PC-9 (cell line): ENCODE results near the gene MFSD6. TPM values are rescaled to one million over a fixed set of nuclear protein-coding genes. Genes with fewer than 3 reads are reported as not detected.

Experiments used
- BruUV-seq: library from RNA; stranded (reverse); fragments of 400-500 nt; replicated peaks from 2 replicates; lab custom pipeline; 2021; lab: Mats Ljungman, UMichigan
- CTCF ChIA-PET: fragments of 300-600 bp; sonication (Branson Sonifier 250); formaldehyde crosslinking; loops from one replicate; lab custom pipeline; 2022; ENCODE audit warnings: antibody characterized with exemption; lab: Charles Lee
- POLR2A ChIA-PET: fragments of 300-600 bp; sonication (Branson Sonifier 250); formaldehyde crosslinking; loops from one replicate; lab custom pipeline; 2022; ENCODE audit warnings: antibody characterized with exemption; ENCODE audit not compliant: unreplicated experiment; lab: Charles Lee
- DNase-seq, 2 experiments: peaks; one replicate each; pipeline versions ENCODE4 v3.0.0 to v3.0.0-alpha.2; 2015 to 2022; ENCODE audit warnings: mixed read lengths in 1 of 2
- H2AFZ ChIP-seq: fragments of 200-600 bp; sonication (generic); 2 replicates; pipeline ENCODE4 v1.8.1; 2017; ENCODE audit warnings: antibody characterized with exemption
- H3F3A ChIP-seq: fragments of 200-600 bp; sonication (generic); 2 replicates; pipeline ENCODE4 v1.8.1; 2017; ENCODE audit warnings: antibody characterized with exemption, mild to moderate bottlenecking, low read depth; ENCODE audit not compliant: insufficient read depth
- H3K27ac ChIP-seq: fragments of 200-600 bp; sonication (generic); 2 replicates; pipeline ENCODE4 v1.6.1; 2016; ENCODE audit warnings: mixed run types
- H3K27me3 ChIP-seq: fragments of 200-600 bp; sonication (generic); 2 replicates; pipeline ENCODE4 v1.6.1; 2016; ENCODE audit warnings: low read depth, mixed run types; ENCODE audit not compliant: insufficient read depth
- H3K36me3 ChIP-seq: fragments of 200-600 bp; sonication (generic); 2 replicates; pipeline ENCODE4 v1.6.1; 2016; ENCODE audit warnings: low read depth, mixed run types
- H3K4me1 ChIP-seq: fragments of 200-600 bp; sonication (generic); replicated peaks from 2 replicates; pipeline ENCODE4 v1.6.1; 2016; ENCODE audit warnings: mixed run types; ENCODE audit not compliant: insufficient read depth
- H3K4me2 ChIP-seq: fragments of 200-600 bp; sonication (generic); 2 replicates; pipeline ENCODE4 v1.6.1; 2017; ENCODE audit warnings: mixed run types
- H3K4me3 ChIP-seq: fragments of 200-600 bp; sonication (generic); 2 replicates; pipeline ENCODE4 v1.6.1; 2016; ENCODE audit warnings: mixed run types
- H3K79me2 ChIP-seq: fragments of 200-600 bp; sonication (generic); 2 replicates; pipeline ENCODE4 v1.6.1; 2017; ENCODE audit warnings: low read depth, mixed run types
- H3K9me2 ChIP-seq: fragments of 200-600 bp; sonication (generic); 2 replicates; pipeline ENCODE4 v1.8.1; 2017; ENCODE audit warnings: mild to moderate bottlenecking; ENCODE audit not compliant: insufficient read depth
- H3K9me3 ChIP-seq: fragments of 200-600 bp; sonication (generic); 2 replicates; pipeline ENCODE4 v1.8.1; 2016; ENCODE audit warnings: low read depth; ENCODE audit not compliant: insufficient read depth
- H4K20me1 ChIP-seq: fragments of 200-600 bp; sonication (generic); 2 replicates; pipeline ENCODE4 v1.8.1; 2017; ENCODE audit not compliant: insufficient read depth
- EZH2 ChIP-seq: fragments of 200-600 bp; sonication (generic); IDR thresholded peaks from 2 replicates; pipeline ENCODE4 v1.8.0; 2017; ENCODE audit warnings: antibody characterized with exemption, low read depth
- intact Hi-C: fragments of 100-400 bp; cut with micrococcal nuclease; formaldehyde crosslinking; loops from one replicate; pipeline ENCODE4 v1.10.0; 2022; ENCODE audit not compliant: unreplicated experiment
- total RNA-seq: library from RNA; stranded (reverse); gene quantifications from 2 replicates; pipeline ENCODE4 v1.2.3, GENCODE V29; 2021
- TF ChIP-seq, protein P1 (sequence below): fragments of 200-600 bp; sonication (generic); conservative IDR thresholded peaks from 2 replicates; pipeline ENCODE4 v1.6.1; 2017; ENCODE audit warnings: mixed run types, antibody characterized with exemption, mild to moderate bottlenecking, moderate library complexity

The MFSD6 gene
- total RNA-seq, 1 experiment from 2014 or later: 15.6 TPM

DNA sequence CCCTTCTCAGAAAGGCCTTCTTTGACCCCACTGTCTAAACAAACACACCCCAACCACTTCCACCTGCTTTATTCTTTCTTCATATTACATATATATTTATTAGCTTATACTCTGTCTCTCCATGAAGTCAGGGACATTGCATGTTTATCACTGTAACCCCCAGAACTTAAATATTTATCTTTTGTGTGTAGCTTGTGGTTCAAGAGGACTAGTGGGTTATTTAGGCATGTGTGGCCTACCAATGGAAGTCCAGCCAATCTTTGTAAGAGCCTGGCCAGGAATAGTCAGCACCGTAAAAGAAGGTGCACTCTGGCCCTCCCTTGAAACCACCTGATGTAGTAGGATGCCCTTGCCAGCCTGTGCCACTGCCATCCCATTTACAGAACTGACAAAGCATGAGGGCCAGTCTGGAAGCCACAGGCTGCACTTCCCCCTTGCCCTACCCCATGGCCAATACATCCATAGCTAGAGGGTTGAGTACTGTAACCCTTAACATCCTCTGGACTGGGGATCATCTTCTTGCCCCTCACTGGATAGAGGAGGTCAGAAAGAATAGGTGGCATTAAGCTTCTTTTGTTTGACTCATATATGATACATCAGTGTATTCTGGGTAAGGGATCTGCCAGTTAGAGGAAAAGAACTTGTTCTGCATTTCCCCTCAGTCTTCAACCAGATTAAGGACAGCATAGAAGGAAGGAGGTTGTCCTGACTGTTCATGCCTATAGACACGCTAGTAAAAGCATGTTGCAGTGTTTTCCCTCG lies 121.5 kb downstream of the MFSD6 start:
- no TSS peak for BruUV-seq
- no peak overlapping the region for H2AFZ ChIP-seq
- no peaks in the 10 kb centered on the region for H4K20me1 ChIP-seq
- no peaks in the 10 kb centered on the region for H3K9me3 ChIP-seq
- TF ChIP-seq, protein P1, sequence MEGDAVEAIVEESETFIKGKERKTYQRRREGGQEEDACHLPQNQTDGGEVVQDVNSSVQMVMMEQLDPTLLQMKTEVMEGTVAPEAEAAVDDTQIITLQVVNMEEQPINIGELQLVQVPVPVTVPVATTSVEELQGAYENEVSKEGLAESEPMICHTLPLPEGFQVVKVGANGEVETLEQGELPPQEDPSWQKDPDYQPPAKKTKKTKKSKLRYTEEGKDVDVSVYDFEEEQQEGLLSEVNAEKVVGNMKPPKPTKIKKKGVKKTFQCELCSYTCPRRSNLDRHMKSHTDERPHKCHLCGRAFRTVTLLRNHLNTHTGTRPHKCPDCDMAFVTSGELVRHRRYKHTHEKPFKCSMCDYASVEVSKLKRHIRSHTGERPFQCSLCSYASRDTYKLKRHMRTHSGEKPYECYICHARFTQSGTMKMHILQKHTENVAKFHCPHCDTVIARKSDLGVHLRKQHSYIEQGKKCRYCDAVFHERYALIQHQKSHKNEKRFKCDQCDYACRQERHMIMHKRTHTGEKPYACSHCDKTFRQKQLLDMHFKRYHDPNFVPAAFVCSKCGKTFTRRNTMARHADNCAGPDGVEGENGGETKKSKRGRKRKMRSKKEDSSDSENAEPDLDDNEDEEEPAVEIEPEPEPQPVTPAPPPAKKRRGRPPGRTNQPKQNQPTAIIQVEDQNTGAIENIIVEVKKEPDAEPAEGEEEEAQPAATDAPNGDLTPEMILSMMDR: no peak
- no peak for TF ChIP-seq EZH2
- no peaks in the 10 kb centered on the region for H3K36me3 ChIP-seq
- DNase-seq: no peak
- H3K27ac ChIP-seq: no peak overlapping the region
- no peak overlapping the region for H3K4me3 ChIP-seq
- H3F3A ChIP-seq: no peaks in the 10 kb centered on the region
- ChIA-PET CTCF (no interaction called here), POLR2A (interaction anchor here (0.6 kb wide), 1 partner anchor 672 kb away, joined by 9 read pairs; no protein-coding TSS in a partner anchor)
- no peaks in the 10 kb centered on the region for H3K27me3 ChIP-seq
- no peaks in the 10 kb centered on the region for H3K79me2 ChIP-seq
- peaks cover 24% of the 10 kb centered on the region for H3K4me1 ChIP-seq
- no peaks in the 10 kb centered on the region for H3K9me2 ChIP-seq
- H3K4me2 ChIP-seq: no peak overlapping the region
- intact Hi-C loops: loop anchor here (10.0 kb wide), 1 partner anchor 115 kb away; the partner anchor contains the start of gene NAB1

DNA sequence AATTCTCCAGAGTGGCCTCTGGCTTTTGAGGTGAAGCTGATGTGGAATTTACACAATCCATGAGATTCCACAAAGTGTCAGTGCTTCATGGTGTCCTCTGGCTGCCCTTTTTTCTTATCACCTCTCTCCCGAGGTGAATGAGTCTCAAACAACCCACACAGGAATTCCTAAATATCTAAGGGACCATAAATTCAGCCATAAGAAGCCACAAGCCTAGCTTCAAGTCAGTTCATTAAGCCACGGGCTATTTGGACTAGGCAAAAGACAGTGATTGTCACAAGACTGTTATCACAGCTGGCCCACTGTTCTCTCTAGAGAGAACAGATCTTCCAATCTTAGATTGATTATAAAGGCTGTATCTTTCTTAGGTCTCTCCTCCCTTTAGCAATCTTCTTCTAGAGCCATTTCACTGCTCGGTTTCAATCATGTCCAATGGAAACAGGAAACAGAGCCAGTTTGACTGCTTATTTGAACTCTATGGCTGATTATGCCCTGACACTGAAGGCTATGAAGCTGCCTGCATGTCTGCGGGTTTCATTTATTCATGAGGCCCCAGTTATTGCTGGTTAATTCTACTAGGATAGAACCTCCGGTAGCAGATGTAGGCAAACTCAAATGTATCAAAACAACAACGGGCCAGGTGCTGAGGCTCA lies 122.2 kb downstream of the MFSD6 start:
- no peaks in the 10 kb centered on the region for H3K27me3 ChIP-seq
- BruUV-seq: no TSS peak
- H4K20me1 ChIP-seq: no peaks in the 10 kb centered on the region
- H3K4me3 ChIP-seq: no peak overlapping the region
- H3K9me2 ChIP-seq: no peaks in the 10 kb centered on the region
- no peak overlapping the region for H3K27ac ChIP-seq
- no peaks in the 10 kb centered on the region for H3F3A ChIP-seq
- TF ChIP-seq, protein P1: no peak
- no peak for TF ChIP-seq EZH2
- no peaks in the 10 kb centered on the region for H3K9me3 ChIP-seq
- H2AFZ ChIP-seq: no peak overlapping the region
- ChIA-PET CTCF (no interaction called here), POLR2A (interaction anchor here (0.7 kb wide), 1 partner anchor 50 kb away, joined by 3 read pairs; no protein-coding TSS in a partner anchor)
- no peak overlapping the region for H3K4me2 ChIP-seq
- DNase-seq: no peak
- H3K79me2 ChIP-seq: 0 out of 2 replicates have a peak, but pooled peaks cover under 1% of the 10 kb centered on the region
- H3K4me1 ChIP-seq: peaks cover 24% of the 10 kb centered on the region
- no peaks in the 10 kb centered on the region for H3K36me3 ChIP-seq
- intact Hi-C loops: loop anchor here (10.0 kb wide), 1 partner anchor 114 kb away; the partner anchor contains the start of gene NAB1

DNA sequence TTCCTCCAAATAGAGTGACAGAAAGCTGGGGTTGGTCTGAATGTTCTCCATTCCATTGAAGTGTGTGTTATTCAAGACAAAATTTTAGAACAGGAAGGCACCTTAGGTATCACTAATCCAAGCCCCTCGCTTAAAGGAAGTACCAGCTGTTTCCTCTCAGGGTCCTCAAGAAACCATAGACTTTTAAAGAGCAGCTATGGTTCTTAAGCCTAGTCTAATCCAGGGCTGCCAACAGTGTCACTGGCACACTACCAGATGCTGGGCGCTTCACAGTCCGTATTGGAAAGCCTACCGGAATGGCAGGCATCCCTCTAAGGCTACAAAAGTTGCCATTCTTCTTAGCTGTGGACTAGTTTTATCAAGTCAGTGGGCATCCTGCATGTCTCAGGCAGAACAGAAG lies 124.4 kb downstream of the MFSD6 start:
- Histone ChIP-seq H3K4me1 (peaks cover 17% of the 10 kb centered on the region), H3K9me2 (no peaks in the 10 kb centered on the region), H3K27ac (no peak overlapping the region), H3K27me3 (no peaks in the 10 kb centered on the region), H4K20me1 (no peaks in the 10 kb centered on the region), H3F3A (no peaks in the 10 kb centered on the region), H3K4me3 (no peak overlapping the region), H2AFZ (no peak overlapping the region), H3K79me2 (0 out of 2 replicates have a peak, but pooled peaks cover 7% of the 10 kb centered on the region), H3K9me3 (no peaks in the 10 kb centered on the region), H3K4me2 (no peak overlapping the region), H3K36me3 (no peaks in the 10 kb centered on the region)
- DNase-seq: no peak
- intact Hi-C loops: loop anchor here (10.0 kb wide), 1 partner anchor 112 kb away; the partner anchor contains the start of gene NAB1
- CTCF ChIA-PET: interaction anchor here (0.7 kb wide), 1 partner anchor 994 kb away, joined by 4 read pairs; no protein-coding TSS in a partner anchor
- TF ChIP-seq EZH2: no peak
- TF ChIP-seq, protein P1: no peak
- BruUV-seq: no TSS peak
- POLR2A ChIA-PET: no interaction called here
